ENCODE measurements around the gene MPHOSPH6. TPM values are rescaled to one million over a fixed set of nuclear protein-coding genes. Genes with fewer than 3 reads are reported as not detected.

Gene MPHOSPH6
- total and polyA plus RNA-seq, 2 donors = 26.1 to 38.8 TPM

GRCh38 chr16:82197540-82198240, 27.7 kb upstream of the MPHOSPH6 start:
- no peak overlapping the region for H3K27ac ChIP-seq (ENCODE audit: low read depth in 1 of 2, low read length in 1 of 2)
- H3K27me3 ChIP-seq (ENCODE audit: control insufficient read depth in 2 of 2, insufficient read depth in 1 of 2, low read length in 1 of 2) = no peaks in the 10 kb centered on the region
- H3K36me3 ChIP-seq (ENCODE audit: control insufficient read depth in 2 of 2, insufficient read depth in 2 of 2, low read length in 1 of 2) = no peaks in the 10 kb centered on the region
- H3K4me1 ChIP-seq (ENCODE audit: control insufficient read depth in 2 of 2, insufficient read depth in 2 of 2, low read length in 2 of 2) = no peaks in the 10 kb centered on the region
- no peak for DNase-seq (ENCODE audit: low read depth in 6 of 9, low spot score in 9 of 9)
- no peak overlapping the region for H3K4me3 ChIP-seq (ENCODE audit: low read length in 2 of 2)
- WGBS = 93% methylated on average over 7 of the region's 7 CpGs
- no peaks in the 10 kb centered on the region for H3K9me3 ChIP-seq (ENCODE audit: control insufficient read depth in 2 of 2, insufficient read depth in 1 of 2, low read length in 1 of 2)

DNA sequence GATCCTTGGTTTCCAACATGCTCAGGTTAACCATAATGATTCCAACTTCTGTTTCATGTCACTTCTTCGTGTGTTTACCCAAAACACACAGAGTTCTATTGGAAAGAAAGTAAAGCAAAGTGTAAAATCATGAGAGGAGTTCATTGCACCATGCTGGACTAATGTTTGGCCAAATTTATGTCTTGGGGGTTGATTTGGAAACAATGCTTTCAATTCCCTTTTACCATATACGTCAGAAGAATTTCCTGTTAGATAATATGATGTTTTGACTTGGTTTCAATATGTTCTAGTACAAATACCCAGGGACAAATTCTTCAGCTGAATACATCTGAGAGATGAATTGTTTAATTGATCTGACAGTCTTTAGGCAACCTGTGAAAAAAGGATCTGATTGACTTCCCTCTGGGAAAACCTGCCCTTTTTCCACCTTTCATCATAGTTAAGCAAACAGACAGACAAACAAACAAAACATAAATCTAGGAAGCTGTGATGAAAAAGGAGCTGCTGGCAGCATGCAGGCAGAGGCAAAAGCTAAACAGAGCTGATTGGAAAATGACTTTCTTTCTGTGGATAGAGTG, 26.0 kb upstream of the MPHOSPH6 start:
- no peak for DNase-seq (ENCODE audit: low read depth in 6 of 9, low spot score in 9 of 9)

DNA sequence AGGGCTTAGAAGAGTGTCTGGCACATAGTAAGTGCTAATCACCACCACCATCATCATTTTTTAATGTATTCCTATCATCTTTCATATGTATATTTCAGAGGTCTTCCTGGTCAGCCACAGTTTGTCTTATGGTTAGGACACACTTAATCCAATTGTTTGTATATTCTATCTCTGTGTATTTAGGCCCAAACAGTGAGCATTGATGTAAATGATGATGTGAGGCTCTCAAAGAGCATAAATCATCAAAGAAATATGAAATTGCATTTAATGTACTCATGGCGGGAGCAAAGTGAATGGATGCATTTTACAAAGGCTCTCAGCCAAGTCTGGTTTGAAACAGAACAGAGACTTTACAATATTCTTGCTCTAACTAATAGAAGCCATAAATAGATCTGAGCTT, 24.1 kb upstream of the MPHOSPH6 start:
- H3K27me3 ChIP-seq (ENCODE audit: control insufficient read depth in 2 of 2, insufficient read depth in 1 of 2, low read length in 1 of 2) = no peaks in the 10 kb centered on the region
- H3K4me1 ChIP-seq (ENCODE audit: control insufficient read depth in 2 of 2, insufficient read depth in 2 of 2, low read length in 2 of 2) = peaks cover 0 to 2% of the 10 kb centered on the region in 2 donors
- WGBS = 92% methylated on average over 1 of the region's 1 CpG
- no peaks in the 10 kb centered on the region for H3K9me3 ChIP-seq (ENCODE audit: control insufficient read depth in 2 of 2, insufficient read depth in 1 of 2, low read length in 1 of 2)
- H3K27ac ChIP-seq (ENCODE audit: low read depth in 1 of 2, low read length in 1 of 2) = no peak overlapping the region
- H3K36me3 ChIP-seq (ENCODE audit: control insufficient read depth in 2 of 2, insufficient read depth in 2 of 2, low read length in 1 of 2) = no peaks in the 10 kb centered on the region
- H3K4me3 ChIP-seq (ENCODE audit: low read length in 2 of 2) = no peak overlapping the region
- DNase-seq (ENCODE audit: low read depth in 6 of 9, low spot score in 9 of 9) = no peak

More for the DNA sequence above, 26.0 kb upstream of the MPHOSPH6 start:
- Histone ChIP-seq H3K27ac (ENCODE audit: low read depth in 1 of 2, low read length in 1 of 2) (no peak overlapping the region), H3K36me3 (ENCODE audit: control insufficient read depth in 2 of 2, insufficient read depth in 2 of 2, low read length in 1 of 2) (no peaks in the 10 kb centered on the region), H3K27me3 (ENCODE audit: control insufficient read depth in 2 of 2, insufficient read depth in 1 of 2, low read length in 1 of 2) (no peaks in the 10 kb centered on the region), H3K4me1 (ENCODE audit: control insufficient read depth in 2 of 2, insufficient read depth in 2 of 2, low read length in 2 of 2) (peaks cover 0 to 2% of the 10 kb centered on the region in 2 donors), H3K9me3 (ENCODE audit: control insufficient read depth in 2 of 2, insufficient read depth in 1 of 2, low read length in 1 of 2) (no peaks in the 10 kb centered on the region), H3K4me3 (ENCODE audit: low read length in 2 of 2) (no peak overlapping the region)
- WGBS = 60% methylated on average over 2 of the region's 2 CpGs

GRCh38 chr16:82192665-82193064, 22.6 kb upstream of the MPHOSPH6 start:
- H3K9me3 ChIP-seq (ENCODE audit: control insufficient read depth in 2 of 2, insufficient read depth in 1 of 2, low read length in 1 of 2) = no peaks in the 10 kb centered on the region
- H3K27me3 ChIP-seq (ENCODE audit: control insufficient read depth in 2 of 2, insufficient read depth in 1 of 2, low read length in 1 of 2) = peaks cover 0 to 2% of the 10 kb centered on the region in 2 donors
- H3K4me3 ChIP-seq (ENCODE audit: low read length in 2 of 2) = no peak overlapping the region
- DNase-seq (ENCODE audit: low read depth in 6 of 9, low spot score in 9 of 9) = peak in 2 of 9 donors; percentile 21 to 44
- WGBS = 45% methylated on average over 4 of the region's 4 CpGs
- peaks cover 0 to 2% of the 10 kb centered on the region in 2 donors for H3K4me1 ChIP-seq (ENCODE audit: control insufficient read depth in 2 of 2, insufficient read depth in 2 of 2, low read length in 2 of 2)
- H3K27ac ChIP-seq (ENCODE audit: low read depth in 1 of 2, low read length in 1 of 2) = no peak overlapping the region
- H3K36me3 ChIP-seq (ENCODE audit: control insufficient read depth in 2 of 2, insufficient read depth in 2 of 2, low read length in 1 of 2) = no peaks in the 10 kb centered on the region

- DNase-seq (ENCODE audit: low read depth in 6 of 9, low spot score in 9 of 9) = no peak
- Histone ChIP-seq H3K4me1 (ENCODE audit: control insufficient read depth in 2 of 2, insufficient read depth in 2 of 2, low read length in 2 of 2) (peaks cover 0 to 2% of the 10 kb centered on the region in 2 donors), H3K9me3 (ENCODE audit: control insufficient read depth in 2 of 2, insufficient read depth in 1 of 2, low read length in 1 of 2) (no peaks in the 10 kb centered on the region), H3K4me3 (ENCODE audit: low read length in 2 of 2) (no peak overlapping the region), H3K36me3 (ENCODE audit: control insufficient read depth in 2 of 2, insufficient read depth in 2 of 2, low read length in 1 of 2) (no peaks in the 10 kb centered on the region), H3K27ac (ENCODE audit: low read depth in 1 of 2, low read length in 1 of 2) (no peak overlapping the region), H3K27me3 (ENCODE audit: control insufficient read depth in 2 of 2, insufficient read depth in 1 of 2, low read length in 1 of 2) (peaks cover 0 to 2% of the 10 kb centered on the region in 2 donors)
- WGBS = 88% methylated on average over 2 of the region's 2 CpGs
These were observed 20.4 kb upstream of the MPHOSPH6 start for GRCh38 chr16:82190386-82190785.

DNA sequence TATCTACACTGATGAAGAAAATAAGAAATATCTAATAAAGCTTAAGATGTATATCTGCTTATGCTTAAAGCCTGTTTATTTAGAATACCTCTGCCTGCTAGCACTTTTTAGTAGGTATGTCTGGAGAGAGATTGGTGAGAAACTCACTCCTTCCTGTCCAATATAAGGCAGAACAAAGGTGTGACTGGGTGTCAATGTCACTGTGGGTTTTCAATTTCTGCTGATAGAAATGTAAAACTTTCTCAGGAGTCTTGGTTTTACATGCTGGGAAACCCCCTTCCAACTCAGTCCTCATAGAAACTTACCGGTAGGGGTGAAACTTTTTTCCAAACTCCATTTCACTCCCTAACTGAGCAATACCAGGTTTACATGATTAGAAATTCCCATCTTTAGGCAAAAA, 17.8 kb upstream of the MPHOSPH6 start:
- Histone ChIP-seq H3K4me3 (ENCODE audit: low read length in 2 of 2) (no peak overlapping the region), H3K9me3 (ENCODE audit: control insufficient read depth in 2 of 2, insufficient read depth in 1 of 2, low read length in 1 of 2) (no peaks in the 10 kb centered on the region), H3K27ac (ENCODE audit: low read depth in 1 of 2, low read length in 1 of 2) (no peak overlapping the region), H3K27me3 (ENCODE audit: control insufficient read depth in 2 of 2, insufficient read depth in 1 of 2, low read length in 1 of 2) (peaks cover 0 to 2% of the 10 kb centered on the region in 2 donors), H3K4me1 (ENCODE audit: control insufficient read depth in 2 of 2, insufficient read depth in 2 of 2, low read length in 2 of 2) (peaks cover 0 to 2% of the 10 kb centered on the region in 2 donors), H3K36me3 (ENCODE audit: control insufficient read depth in 2 of 2, insufficient read depth in 2 of 2, low read length in 1 of 2) (no peaks in the 10 kb centered on the region)
- no peak for DNase-seq (ENCODE audit: low read depth in 6 of 9, low spot score in 9 of 9)
- 90% methylated on average over 1 of the region's 1 CpG for WGBS

DNA sequence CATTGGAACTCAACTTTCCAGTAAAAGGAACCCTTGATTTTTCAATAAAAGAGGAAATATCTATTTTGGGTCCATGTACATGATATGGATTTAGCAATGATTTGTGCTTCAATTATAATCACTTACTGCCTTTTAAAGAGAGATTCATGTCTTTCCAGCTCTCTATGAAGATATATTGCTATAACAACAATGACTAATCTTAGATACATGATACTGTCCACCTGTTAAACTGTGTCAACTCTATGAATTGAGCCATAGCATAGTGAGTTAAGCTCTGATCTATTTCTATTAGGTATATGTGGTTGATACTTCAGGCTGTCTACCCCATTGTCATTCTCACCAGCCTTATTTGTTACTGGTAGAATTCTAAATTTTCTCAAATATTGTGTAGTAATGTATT, 15.0 kb upstream of the MPHOSPH6 start:
- no peak overlapping the region for H3K27ac ChIP-seq (ENCODE audit: low read depth in 1 of 2, low read length in 1 of 2)
- no peak for DNase-seq (ENCODE audit: low read depth in 6 of 9, low spot score in 9 of 9)
- H3K9me3 ChIP-seq (ENCODE audit: control insufficient read depth in 2 of 2, insufficient read depth in 1 of 2, low read length in 1 of 2) = no peaks in the 10 kb centered on the region
- H3K4me1 ChIP-seq (ENCODE audit: control insufficient read depth in 2 of 2, insufficient read depth in 2 of 2, low read length in 2 of 2) = no peaks in the 10 kb centered on the region
- H3K27me3 ChIP-seq (ENCODE audit: control insufficient read depth in 2 of 2, insufficient read depth in 1 of 2, low read length in 1 of 2) = peaks cover 0 to 2% of the 10 kb centered on the region in 2 donors
- H3K36me3 ChIP-seq (ENCODE audit: control insufficient read depth in 2 of 2, insufficient read depth in 2 of 2, low read length in 1 of 2) = no peaks in the 10 kb centered on the region
- no peak overlapping the region for H3K4me3 ChIP-seq (ENCODE audit: low read length in 2 of 2)

DNA sequence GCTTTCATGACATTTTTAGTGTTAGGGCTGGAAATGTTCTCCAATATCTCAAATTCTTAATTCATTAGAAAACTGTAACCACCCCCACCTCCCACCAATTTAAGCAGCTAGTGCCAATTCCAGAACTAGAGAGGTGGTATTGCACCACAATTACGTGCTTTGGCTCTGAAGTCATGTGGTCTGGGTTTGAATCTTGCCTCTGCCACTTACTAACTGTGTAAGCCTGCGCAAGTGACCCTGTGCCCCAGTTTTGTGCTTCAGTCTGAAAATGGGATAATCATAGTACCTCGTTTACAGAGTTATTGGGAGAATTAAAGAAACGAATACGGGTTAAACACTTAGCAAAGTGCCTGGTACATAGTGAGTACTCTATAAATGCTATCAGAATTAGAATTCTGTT, 14.2 kb upstream of the MPHOSPH6 start:
- no peak for DNase-seq (ENCODE audit: low read depth in 6 of 9, low spot score in 9 of 9)
- no peak overlapping the region for H3K27ac ChIP-seq (ENCODE audit: low read depth in 1 of 2, low read length in 1 of 2)

DNA sequence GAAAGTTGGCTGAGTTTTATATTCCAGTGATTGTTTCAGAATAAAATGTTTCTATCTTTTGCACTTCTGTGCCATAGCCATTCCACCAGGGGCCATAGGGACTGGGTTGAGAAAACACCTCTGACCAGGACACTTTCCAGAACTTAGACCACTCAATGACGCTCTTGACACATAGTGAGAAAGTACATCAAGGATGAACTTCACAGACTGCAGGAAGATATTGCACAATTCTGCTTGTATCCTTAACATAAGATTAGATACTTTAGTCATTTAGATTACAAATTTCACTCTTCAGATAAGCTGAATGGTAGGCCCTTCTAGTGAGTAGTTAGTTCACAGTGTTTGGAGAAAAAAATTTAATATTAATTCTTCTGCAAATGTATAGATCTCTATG, 13.0 kb upstream of the MPHOSPH6 start:
- no peak overlapping the region for H3K27ac ChIP-seq (ENCODE audit: low read depth in 1 of 2, low read length in 1 of 2)
- H3K4me3 ChIP-seq (ENCODE audit: low read length in 2 of 2) = no peak overlapping the region
- peaks cover 0 to 2% of the 10 kb centered on the region in 2 donors for H3K27me3 ChIP-seq (ENCODE audit: control insufficient read depth in 2 of 2, insufficient read depth in 1 of 2, low read length in 1 of 2)
- 90% methylated on average over 1 of the region's 1 CpG for WGBS
- no peaks in the 10 kb centered on the region for H3K4me1 ChIP-seq (ENCODE audit: control insufficient read depth in 2 of 2, insufficient read depth in 2 of 2, low read length in 2 of 2)
- no peaks in the 10 kb centered on the region for H3K9me3 ChIP-seq (ENCODE audit: control insufficient read depth in 2 of 2, insufficient read depth in 1 of 2, low read length in 1 of 2)
- no peaks in the 10 kb centered on the region for H3K36me3 ChIP-seq (ENCODE audit: control insufficient read depth in 2 of 2, insufficient read depth in 2 of 2, low read length in 1 of 2)
- DNase-seq (ENCODE audit: low read depth in 6 of 9, low spot score in 9 of 9) = no peak

More for the DNA sequence above, 14.2 kb upstream of the MPHOSPH6 start:
- H3K9me3 ChIP-seq (ENCODE audit: control insufficient read depth in 2 of 2, insufficient read depth in 1 of 2, low read length in 1 of 2) = no peaks in the 10 kb centered on the region
- H3K4me3 ChIP-seq (ENCODE audit: low read length in 2 of 2) = no peak overlapping the region
- H3K4me1 ChIP-seq (ENCODE audit: control insufficient read depth in 2 of 2, insufficient read depth in 2 of 2, low read length in 2 of 2) = no peaks in the 10 kb centered on the region
- WGBS = 91% methylated on average over 5 of the region's 5 CpGs
- H3K36me3 ChIP-seq (ENCODE audit: control insufficient read depth in 2 of 2, insufficient read depth in 2 of 2, low read length in 1 of 2) = no peaks in the 10 kb centered on the region
- H3K27me3 ChIP-seq (ENCODE audit: control insufficient read depth in 2 of 2, insufficient read depth in 1 of 2, low read length in 1 of 2) = peaks cover 0 to 2% of the 10 kb centered on the region in 2 donors

All from thymus (tissue), 11 donors.